ENCODE results near the gene TLCD1. TPM values are rescaled to one million over a fixed set of nuclear protein-coding genes. Genes with fewer than 3 reads are reported as not detected.

Gene TLCD1
- total and polyA plus RNA-seq, 8 donors = 5.7 to 20.7 (median 8.4) TPM

DNA sequence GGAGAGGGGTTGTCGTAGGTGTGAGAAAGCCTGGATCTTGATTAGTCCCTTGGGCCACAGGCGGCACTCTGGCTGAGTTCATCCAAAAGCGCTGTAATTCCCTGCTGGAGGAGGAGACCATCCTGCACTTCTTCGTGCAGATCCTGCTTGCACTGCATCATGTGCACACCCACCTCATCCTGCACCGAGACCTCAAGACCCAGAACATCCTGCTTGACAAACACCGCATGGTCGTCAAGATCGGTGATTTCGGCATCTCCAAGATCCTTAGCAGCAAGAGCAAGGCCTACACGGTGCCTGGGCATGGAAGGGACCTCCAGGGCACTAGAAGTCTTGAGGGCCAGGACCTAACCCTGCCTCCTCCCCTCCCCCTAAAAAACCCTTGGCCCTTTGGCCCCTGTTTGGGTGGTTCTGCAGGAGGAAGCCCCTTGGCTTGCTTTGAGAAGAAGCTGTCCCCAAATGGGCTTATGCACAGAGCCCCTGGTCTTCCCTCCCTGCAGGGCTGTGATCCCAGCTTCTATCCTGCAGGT is 8.7 kb upstream of the TLCD1 start:
- TF ChIP-seq, protein P1, sequence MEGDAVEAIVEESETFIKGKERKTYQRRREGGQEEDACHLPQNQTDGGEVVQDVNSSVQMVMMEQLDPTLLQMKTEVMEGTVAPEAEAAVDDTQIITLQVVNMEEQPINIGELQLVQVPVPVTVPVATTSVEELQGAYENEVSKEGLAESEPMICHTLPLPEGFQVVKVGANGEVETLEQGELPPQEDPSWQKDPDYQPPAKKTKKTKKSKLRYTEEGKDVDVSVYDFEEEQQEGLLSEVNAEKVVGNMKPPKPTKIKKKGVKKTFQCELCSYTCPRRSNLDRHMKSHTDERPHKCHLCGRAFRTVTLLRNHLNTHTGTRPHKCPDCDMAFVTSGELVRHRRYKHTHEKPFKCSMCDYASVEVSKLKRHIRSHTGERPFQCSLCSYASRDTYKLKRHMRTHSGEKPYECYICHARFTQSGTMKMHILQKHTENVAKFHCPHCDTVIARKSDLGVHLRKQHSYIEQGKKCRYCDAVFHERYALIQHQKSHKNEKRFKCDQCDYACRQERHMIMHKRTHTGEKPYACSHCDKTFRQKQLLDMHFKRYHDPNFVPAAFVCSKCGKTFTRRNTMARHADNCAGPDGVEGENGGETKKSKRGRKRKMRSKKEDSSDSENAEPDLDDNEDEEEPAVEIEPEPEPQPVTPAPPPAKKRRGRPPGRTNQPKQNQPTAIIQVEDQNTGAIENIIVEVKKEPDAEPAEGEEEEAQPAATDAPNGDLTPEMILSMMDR (IDR thresholded peaks at IDR 0.05) = no peak
- DNase-seq = no peak
- Histone ChIP-seq H3K4me1 (peaks cover 0 to 2% of the 10 kb centered on the region in 2 donors), H3K9me3 (no peaks in the 10 kb centered on the region), H3K27me3 (no peaks in the 10 kb centered on the region), H3K27ac (no peak overlapping the region), H3K4me3 (no peak overlapping the region), H3K36me3 (peaks cover 0 to 4% of the 10 kb centered on the region in 2 donors)
- no peak for ATAC-seq
- intact Hi-C loops (cut with DNase I) = no loop called here

DNA sequence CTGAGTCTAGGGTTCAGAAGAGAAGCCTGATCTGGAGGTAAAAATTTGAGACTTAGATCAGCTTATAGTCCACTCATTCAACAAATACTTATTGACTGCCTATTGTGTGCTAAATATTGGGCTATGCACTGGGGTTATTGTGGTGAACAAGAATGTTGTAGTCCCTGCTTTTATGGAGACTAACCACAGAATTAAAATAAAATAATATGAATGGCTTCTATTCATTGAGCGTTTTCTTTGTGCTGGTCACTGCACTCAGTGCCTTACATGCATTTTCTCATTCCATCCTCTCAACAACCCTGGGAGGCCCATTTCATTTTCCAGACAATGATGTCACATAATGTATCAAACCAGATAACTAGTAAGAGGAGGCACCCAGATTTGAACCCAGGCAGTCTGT is 7.3 kb upstream of the TLCD1 start:
- Histone ChIP-seq H3K4me3 (no peak overlapping the region), H3K27ac (no peak overlapping the region), H3K36me3 (peaks cover 0 to 4% of the 10 kb centered on the region in 2 donors), H3K4me1 (peaks cover 0 to 11% of the 10 kb centered on the region in 2 donors), H3K9me3 (no peaks in the 10 kb centered on the region), H3K27me3 (no peaks in the 10 kb centered on the region)
- no peak for ATAC-seq
- DNase-seq = no peak
- intact Hi-C loops (cut with DNase I) = no loop called here
- TF ChIP-seq, protein P1 (IDR thresholded peaks at IDR 0.05) = no peak

DNA sequence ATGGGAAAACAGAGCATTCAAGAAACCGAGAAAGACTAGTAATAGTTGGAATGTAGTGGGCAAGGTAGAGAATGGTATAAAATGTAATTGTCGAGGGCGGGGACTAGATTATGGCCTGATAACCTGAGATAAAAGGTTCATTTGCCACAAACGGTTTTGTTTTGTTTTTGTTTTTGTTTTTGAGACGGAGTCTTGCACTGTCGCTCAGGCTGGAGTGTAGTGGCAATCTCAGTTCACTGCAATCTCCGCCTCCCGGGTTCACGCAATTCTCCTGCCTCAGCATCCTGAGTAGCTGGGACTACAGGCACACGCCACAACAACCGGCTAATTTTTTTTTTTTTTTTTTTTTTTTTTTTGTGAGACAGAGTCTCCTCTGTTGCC is 3.9 kb upstream of the TLCD1 start:
- TF ChIP-seq, protein P1 (IDR thresholded peaks at IDR 0.05) = no peak
- intact Hi-C loops (cut with DNase I) = no loop called here
- Histone ChIP-seq H3K9me3 (no peaks in the 10 kb centered on the region), H3K4me3 (no peak overlapping the region), H3K36me3 (peaks cover 0 to 2% of the 10 kb centered on the region in 2 donors), H3K27ac (no peak overlapping the region), H3K4me1 (peaks cover 13 to 41% of the 10 kb centered on the region in 2 donors), H3K27me3 (no peaks in the 10 kb centered on the region)
- no peak for ATAC-seq
- no peak for DNase-seq

DNA sequence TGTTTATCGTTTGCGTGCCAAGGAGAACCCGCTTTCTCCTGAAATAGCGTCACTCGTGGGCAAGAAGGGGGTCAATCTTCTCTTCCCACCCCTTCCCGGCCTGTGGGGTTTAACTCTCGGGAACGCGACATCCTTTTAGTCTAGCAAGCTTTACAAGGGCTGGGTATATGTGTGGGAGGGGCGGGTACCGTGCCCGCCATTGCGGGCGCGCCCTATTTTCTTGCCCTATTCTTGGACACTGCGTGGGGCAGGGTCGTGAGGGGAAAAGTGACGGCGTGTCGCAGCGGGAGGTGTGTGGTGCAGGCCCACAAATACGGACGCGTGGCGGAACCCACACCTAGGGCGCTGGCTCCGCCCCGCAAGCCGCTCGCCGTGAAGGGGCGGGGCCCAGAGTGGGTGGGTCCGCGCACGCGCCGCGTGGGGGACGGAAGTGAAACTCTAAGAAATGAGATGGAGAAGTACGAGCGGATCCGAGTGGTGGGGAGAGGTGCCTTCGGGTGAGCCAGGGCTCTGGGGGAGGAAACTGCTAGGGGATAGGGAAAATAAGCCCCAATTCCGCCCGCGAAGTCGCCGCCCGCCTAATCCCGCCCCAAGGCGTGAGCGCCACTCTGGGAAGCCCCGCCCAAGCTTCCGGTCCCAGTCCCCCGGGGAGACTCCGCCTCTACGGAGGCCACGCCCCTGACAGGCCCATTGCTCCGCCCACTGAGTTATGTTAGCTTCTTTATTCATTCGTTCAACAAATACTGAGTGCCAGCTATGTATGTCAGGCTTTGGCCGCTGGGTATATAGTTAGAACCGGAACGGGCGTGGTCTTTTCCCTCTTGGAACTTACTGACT is 2.5 kb upstream of the TLCD1 start, which contains the start of gene NEK8:
TSS of gene NEK8 (plus strand) at position 425 of the 837 bp plus-strand sequence. CDS start at position 451, 26 bp downstream.
- intact Hi-C loops (cut with DNase I) = no loop called here
- Histone ChIP-seq H3K4me1 (peaks cover 13 to 55% of the 10 kb centered on the region in 2 donors), H3K27me3 (no peaks in the 10 kb centered on the region), H3K4me3 (peak within 1 kb of the TSS; percentile 63 to 64), H3K9me3 (no peaks in the 10 kb centered on the region), H3K36me3 (peaks cover 0 to 16% of the 10 kb centered on the region in 2 donors), H3K27ac (peak within 1 kb of the TSS; percentile 94 to 97)
- ATAC-seq (peak; percentile 71), DNase-seq (peak; percentile 95 to 98 (median 97))
- TF ChIP-seq, protein P1 (IDR thresholded peaks at IDR 0.05) = peak in 1 of 2 donors; percentile 16
